HG03280 (cell line): Measurements from ENCODE around the gene CEP43.

Source experiments
- ATAC-seq: cut with Tn5 transposase; IDR thresholded peaks from one replicate; pipeline ENCODE4 v1.9.1; 2021; ENCODE audit warnings: mild to moderate bottlenecking, moderate library complexity; ENCODE audit not compliant: unreplicated experiment

CEP43 gene

GRCh38 chr6:166966268-166966667 lies 32.9 kb upstream of the CEP43 start:
- no peak for ATAC-seq

- no peak for ATAC-seq
Measured at GRCh38 chr6:166969390-166970002, 29.7 kb upstream of the CEP43 start.

- ATAC-seq, result no peak
Measured at GRCh38 chr6:166970091-166970490, 29.1 kb upstream of the CEP43 start.

- no peak for ATAC-seq
Measured at GRCh38 chr6:166970776-166971175, 28.4 kb upstream of the CEP43 start.

- no peak for ATAC-seq
Measured at GRCh38 chr6:166971271-166971670, 27.9 kb upstream of the CEP43 start.

- ATAC-seq, result no peak
Measured at GRCh38 chr6:166972101-166972500, 27.1 kb upstream of the CEP43 start.

GRCh38 chr6:166976636-166977035 lies 22.6 kb upstream of the CEP43 start:
- no peak for ATAC-seq

- no peak for ATAC-seq
Measured at GRCh38 chr6:166977621-166978525, 21.3 kb upstream of the CEP43 start.

GRCh38 chr6:166980738-166981137 lies 18.5 kb upstream of the CEP43 start:
- no peak for ATAC-seq

- no peak for ATAC-seq
Measured at GRCh38 chr6:166987448-166987847, 11.7 kb upstream of the CEP43 start.

- no peak for ATAC-seq
Measured at GRCh38 chr6:166987930-166988329, 11.3 kb upstream of the CEP43 start.

GRCh38 chr6:166988674-166989201 lies 10.5 kb upstream of the CEP43 start:
- no peak for ATAC-seq

GRCh38 chr6:166989427-166990032 lies 9.7 kb upstream of the CEP43 start:
- ATAC-seq, result peak; percentile 67

GRCh38 chr6:166996406-166996805 lies 2.8 kb upstream of the CEP43 start:
- ATAC-seq, result no peak

GRCh38 chr6:166997348-166997747 lies 1.8 kb upstream of the CEP43 start:
- ATAC-seq, result no peak

- peak; percentile 23 for ATAC-seq
Measured at GRCh38 chr6:166997768-166998255, 1.4 kb upstream of the CEP43 start.

- ATAC-seq, result peak; percentile 3
Measured at GRCh38 chr6:166998256-166999144, 697 bp upstream of the CEP43 start.

GRCh38 chr6:166999884-167000253 lies 672 bp downstream of the CEP43 start:
- ATAC-seq, result no peak

GRCh38 chr6:167000759-167001158 lies 1.6 kb downstream of the CEP43 start:
- no peak for ATAC-seq

- no peak for ATAC-seq
Measured at GRCh38 chr6:167005350-167006159, 6.4 kb downstream of the CEP43 start.
